K562 treated with DMSO at 1 percent for 12 hours (cell line): ENCODE results near the gene MMP21. TPM values are rescaled to one million over a fixed set of nuclear protein-coding genes. Genes with fewer than 3 reads are reported as not detected.

Experiments
- total RNA-seq: library from RNA; unstranded; fragments of 300-600 nt; gene quantifications from 2 replicates; pipeline ENCODE4 v1.2.3, GENCODE V29; 2022; ENCODE audit not compliant: insufficient read depth

The MMP21 gene
- total RNA-seq = not detected in 2 replicates

DNA sequence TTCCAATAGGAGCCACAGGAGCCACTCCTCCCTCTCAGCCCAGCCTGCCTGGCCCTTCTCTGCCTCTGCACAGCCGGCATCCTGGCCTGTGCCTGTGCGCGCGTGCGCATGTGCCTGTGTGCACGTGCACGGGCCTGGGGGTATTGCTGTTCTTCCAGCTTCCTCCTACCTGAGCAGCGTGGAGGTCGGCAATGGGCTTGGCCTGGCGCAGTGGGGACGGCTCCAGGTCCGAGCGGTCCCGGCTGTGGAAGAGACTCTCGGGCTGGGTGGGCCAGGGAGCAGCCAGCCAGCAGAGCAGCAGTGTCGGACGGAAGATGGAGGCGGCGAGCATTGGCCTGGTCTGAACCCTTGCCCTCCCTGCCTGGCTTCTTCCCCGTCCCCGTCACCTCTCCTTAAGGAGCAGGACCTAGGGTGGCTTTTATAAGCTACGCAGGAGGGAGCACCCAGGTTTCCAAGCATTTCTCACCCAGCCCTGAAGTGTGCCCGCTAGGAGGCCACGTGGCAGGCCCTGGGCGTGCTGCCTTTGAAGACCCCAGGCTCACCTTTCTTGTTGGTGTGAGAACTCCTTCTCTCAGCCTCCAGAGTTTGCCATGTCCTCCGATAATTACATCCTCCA is at the start of gene MMP21:
Gene MMP21 (minus strand): TSS at position 331 of the 616 bp plus-strand sequence. CDS start 0 bp downstream, at position 331.

DNA sequence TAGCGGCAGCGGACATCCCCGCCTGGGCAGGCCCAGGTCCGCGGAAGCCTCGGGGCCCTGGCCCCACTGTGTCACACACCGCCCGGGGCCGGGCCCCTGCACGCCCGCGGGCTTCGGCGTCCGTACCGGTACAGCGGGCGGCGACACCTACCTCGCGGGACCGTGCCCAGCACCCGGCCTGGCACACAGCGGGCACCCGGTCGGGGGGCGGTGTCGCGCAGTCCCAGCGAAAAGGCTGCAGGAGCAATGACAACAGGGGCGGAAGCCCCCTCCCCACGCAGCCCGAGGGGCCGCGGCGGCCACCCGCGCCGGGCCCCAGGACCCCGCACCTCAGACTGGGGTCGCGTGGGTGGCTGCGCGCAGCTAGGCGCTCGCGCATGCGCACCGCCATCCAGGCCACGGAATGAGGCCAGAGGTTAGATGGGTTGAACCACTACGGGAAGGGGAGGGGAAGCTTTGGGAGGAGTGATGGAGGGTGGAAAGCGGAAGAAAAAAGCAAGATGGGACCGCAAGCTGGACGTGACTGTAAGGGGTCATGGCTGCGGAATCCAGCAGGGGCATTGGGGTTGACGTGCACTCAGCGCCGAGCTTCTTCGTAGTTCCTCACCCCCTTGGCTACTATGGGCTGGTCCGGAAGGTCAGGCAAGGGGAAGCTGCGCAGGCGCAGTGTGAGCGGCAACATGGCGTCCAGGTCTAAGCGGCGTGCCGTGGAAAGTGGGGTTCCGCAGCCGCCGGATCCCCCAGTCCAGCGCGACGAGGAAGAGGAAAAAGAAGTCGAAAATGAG is 47.4 kb upstream of the MMP21 start, which contains the start of the genes BCCIP and UROS:
Gene BCCIP (plus strand): TSS at position 669 of the 785 bp plus-strand sequence. CDS start 12 bp downstream, at position 681.
Gene UROS (minus strand): TSS at position 381 of the 785 bp plus-strand sequence. CDS start 6,759 bp downstream, outside the sequence.

DNA sequence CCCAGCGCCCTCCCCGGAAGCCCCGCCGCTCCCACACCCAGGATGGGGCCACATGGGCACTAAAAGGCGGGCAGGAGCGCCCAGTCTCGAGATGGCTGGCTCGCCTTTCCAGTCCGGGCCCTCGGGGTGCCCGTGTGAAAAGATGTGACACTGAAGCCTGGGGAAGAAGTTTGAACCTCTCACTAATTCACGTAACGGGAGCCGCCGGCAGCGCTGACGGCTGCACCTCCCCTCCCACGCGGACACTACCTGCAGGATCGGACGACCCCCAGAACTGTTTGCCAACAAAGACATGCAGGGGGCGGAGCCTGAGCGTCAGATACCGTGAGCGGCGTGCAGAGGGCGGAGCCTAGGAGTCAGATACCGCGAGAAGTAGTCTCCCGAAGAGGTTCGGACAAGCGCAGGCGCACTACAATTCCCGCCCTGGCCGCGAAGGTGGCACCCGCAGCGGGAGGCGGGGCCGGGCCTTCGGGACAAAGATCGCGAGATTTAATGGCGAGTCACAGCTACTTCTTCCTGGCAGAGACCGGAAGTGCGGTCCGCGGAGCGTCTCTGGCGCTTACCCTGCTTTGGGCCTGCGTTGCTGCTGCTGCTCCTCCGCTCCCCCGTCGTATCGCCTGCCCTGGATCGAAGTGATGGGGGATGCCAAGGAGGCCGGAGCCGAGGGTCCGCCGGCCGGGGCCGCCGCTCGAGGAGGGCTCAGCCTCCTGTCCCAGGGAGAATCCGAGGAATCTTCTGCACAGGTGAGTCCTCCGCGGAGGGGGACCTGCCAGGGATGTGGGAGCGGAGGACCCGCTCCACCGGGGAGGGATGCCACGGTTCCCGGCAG is 56.2 kb downstream of the MMP21 start, which contains the start of gene EDRF1:
Gene EDRF1 (plus strand): TSS at position 537 of the 829 bp plus-strand sequence. CDS start 99 bp downstream, at position 636.

Other genes starting within 250 kb of the MMP21 start
- not detected in 2 replicates for gene TEX36, start 92.7 kb downstream of the MMP21 start, total RNA-seq
- gene EDRF1, start 56.1 kb downstream of the MMP21 start, total RNA-seq = 7.1 and 15.7 TPM in 2 replicates
- 16.4 and 21.8 TPM in 2 replicates for gene UROS, start 47.4 kb upstream of the MMP21 start, total RNA-seq
- gene BCCIP, start 47.7 kb upstream of the MMP21 start, total RNA-seq = 28.2 and 47.6 TPM in 2 replicates
- 12.3 and 21.8 TPM in 2 replicates for gene DHX32, start 105.5 kb upstream of the MMP21 start, total RNA-seq
- gene FANK1, start 120.7 kb upstream of the MMP21 start, total RNA-seq = not detected in 2 replicates